ENCODE data around the gene SLC5A1. TPM values are rescaled to one million over a fixed set of nuclear protein-coding genes. Genes with fewer than 3 reads are reported as not detected.
"Not testable (repeated sequence)": the region's sequence is repeated elsewhere in the genome, so short reads cannot be mapped to it uniquely, and the experiment has no call there.

SLC5A1 gene
- total RNA-seq, 2 donors from 2014 or later, result 0.33 to 7.0 TPM

DNA sequence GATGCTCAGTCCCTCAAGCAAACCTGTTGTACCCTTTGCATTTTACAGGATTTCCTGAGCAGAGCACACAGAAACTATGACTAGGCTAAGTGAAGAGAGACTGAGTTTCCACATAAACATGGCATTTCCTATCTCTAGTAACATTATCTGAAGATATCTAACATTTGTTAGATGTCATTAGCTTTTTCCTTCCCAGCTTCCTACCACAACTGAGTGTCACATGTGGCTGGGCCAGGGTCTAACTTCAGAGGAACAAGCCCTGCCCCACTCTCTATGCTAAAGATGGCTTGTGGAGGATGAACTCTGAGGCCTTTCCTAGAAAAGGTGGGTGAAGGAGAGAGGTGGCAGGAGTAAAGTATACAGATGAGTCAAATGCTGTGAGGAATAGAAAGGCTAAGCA lies 99.5 kb downstream of the SLC5A1 start:
- H3K36me3 ChIP-seq (replicated peaks in 1 of 2; ENCODE audit: insufficient read depth in 1 of 2, low read depth in 2 of 2), result no peaks in the 10 kb centered on the region
- no peak for TF ChIP-seq POLR2A (IDR thresholded peaks at IDR 0.05)
- TF ChIP-seq CTCF (IDR thresholded peaks at IDR 0.05), result no peak
- no peaks in the 10 kb centered on the region for H3K4me1 ChIP-seq
- ATAC-seq, result no peak
- DNase-seq, result no peak
- no peak overlapping the region for H3K4me3 ChIP-seq
- H3K27ac ChIP-seq, result no peak overlapping the region
- intact Hi-C loops (cut with DNase I), result no loop called here
- H3K9me3 ChIP-seq, result no peaks in the 10 kb centered on the region
- H3K27me3 ChIP-seq, result no peaks in the 10 kb centered on the region

- Histone ChIP-seq H3K36me3 (replicated peaks in 1 of 2; ENCODE audit: insufficient read depth in 1 of 2, low read depth in 2 of 2) (no peaks in the 10 kb centered on the region), H3K27ac (no peak overlapping the region)
These were observed 101.6 kb downstream of the SLC5A1 start for GRCh38 chr22:32144496-32145274.

GRCh38 chr22:32147128-32147527 lies 104.1 kb downstream of the SLC5A1 start:
- H3K36me3 ChIP-seq (replicated peaks in 1 of 2; ENCODE audit: insufficient read depth in 1 of 2, low read depth in 2 of 2); intact Hi-C loops (cut with DNase I); H3K9me3 ChIP-seq; H3K4me1 ChIP-seq; DNase-seq; H3K27ac ChIP-seq; H3K27me3 ChIP-seq; H3K4me3 ChIP-seq; ATAC-seq: not testable (repeated sequence)
- WGBS, 2 donors, result 89 to 90% methylated on average over 8 of the region's 8 CpGs

More at GRCh38 chr22:32144496-32145274, 101.6 kb downstream of the SLC5A1 start:
- WGBS, 2 donors, result 57 to 75% methylated on average over 6 of the region's 6 CpGs
- intact Hi-C loops (cut with DNase I), result no loop called here
- DNase-seq (no peak), ATAC-seq (no peak)
- Histone ChIP-seq H3K27me3 (no peaks in the 10 kb centered on the region), H3K4me1 (no peaks in the 10 kb centered on the region), H3K9me3 (no peaks in the 10 kb centered on the region), H3K4me3 (no peak overlapping the region)
- TF ChIP-seq POLR2A (IDR thresholded peaks at IDR 0.05), result no peak
- TF ChIP-seq CTCF (IDR thresholded peaks at IDR 0.05), result no peak

GRCh38 chr22:32148372-32148771 lies 105.3 kb downstream of the SLC5A1 start:
- H3K9me3 ChIP-seq; H3K27me3 ChIP-seq; H3K36me3 ChIP-seq (replicated peaks in 1 of 2; ENCODE audit: insufficient read depth in 1 of 2, low read depth in 2 of 2); ATAC-seq; intact Hi-C loops (cut with DNase I); H3K4me3 ChIP-seq; H3K27ac ChIP-seq; DNase-seq; H3K4me1 ChIP-seq: not testable (repeated sequence)
- WGBS, 2 donors, result 78 to 87% methylated on average over 4 of the region's 4 CpGs

GRCh38 chr22:32150647-32151046 lies 107.6 kb downstream of the SLC5A1 start:
- H3K4me1 ChIP-seq; H3K27me3 ChIP-seq; H3K4me3 ChIP-seq; ATAC-seq; DNase-seq; H3K36me3 ChIP-seq (replicated peaks in 1 of 2; ENCODE audit: insufficient read depth in 1 of 2, low read depth in 2 of 2); H3K9me3 ChIP-seq; intact Hi-C loops (cut with DNase I); H3K27ac ChIP-seq: not testable (repeated sequence)
- 44 to 45% methylated on average over 7 of the region's 7 CpGs for WGBS, 2 donors

DNA sequence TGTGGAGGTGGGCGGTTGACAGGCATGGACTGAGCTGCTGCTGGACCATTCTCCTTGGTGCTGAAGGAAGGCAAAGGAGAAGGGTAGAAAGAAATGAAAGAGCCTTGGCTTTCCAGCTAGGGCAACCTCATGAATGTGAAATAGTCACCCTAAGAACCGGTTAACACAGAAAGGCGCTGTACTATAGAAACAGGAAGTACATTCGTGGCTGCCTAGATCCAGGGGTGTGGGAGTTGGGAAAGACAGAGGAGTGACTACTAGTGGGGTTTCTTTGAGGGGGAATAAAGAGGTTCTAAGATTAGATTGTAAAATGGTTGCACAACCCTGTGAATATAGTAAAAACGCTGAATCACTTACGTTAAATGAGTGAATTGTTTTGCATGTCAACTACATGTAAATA lies 108.6 kb downstream of the SLC5A1 start:
- H3K4me1 ChIP-seq; H3K36me3 ChIP-seq (replicated peaks in 1 of 2; ENCODE audit: insufficient read depth in 1 of 2, low read depth in 2 of 2); H3K4me3 ChIP-seq; DNase-seq; H3K9me3 ChIP-seq; intact Hi-C loops (cut with DNase I); H3K27me3 ChIP-seq; H3K27ac ChIP-seq; ATAC-seq: not testable (repeated sequence)
- 51 to 63% methylated on average over 6 of the region's 6 CpGs for whole genome bisulfite sequencing, 2 donors

DNA sequence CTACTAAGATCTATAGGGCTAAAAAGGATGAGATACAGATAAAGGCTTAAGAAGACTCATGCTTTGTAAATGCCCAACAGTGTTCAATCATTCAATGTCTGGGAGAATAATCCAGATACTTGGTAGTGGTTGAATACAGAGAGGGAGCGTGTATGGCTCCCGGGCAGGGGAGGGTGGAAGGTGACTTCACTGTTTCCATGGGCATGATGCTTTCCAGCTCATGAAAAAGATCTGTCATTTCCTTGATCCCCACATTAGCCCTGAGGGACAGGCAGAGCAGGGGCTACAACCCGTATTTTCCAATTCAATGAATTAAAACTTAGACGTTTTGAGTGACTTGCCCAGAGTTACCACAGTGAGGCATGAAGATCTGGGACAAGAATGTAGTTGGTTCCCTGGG lies 111.7 kb downstream of the SLC5A1 start:
- 56 to 61% methylated on average over 3 to 4 of the region's 4 CpGs for WGBS, 2 donors
- ATAC-seq; H3K4me1 ChIP-seq; DNase-seq; intact Hi-C loops (cut with DNase I); H3K36me3 ChIP-seq (replicated peaks in 1 of 2; ENCODE audit: insufficient read depth in 1 of 2, low read depth in 2 of 2); H3K27me3 ChIP-seq; H3K4me3 ChIP-seq; H3K9me3 ChIP-seq; H3K27ac ChIP-seq: not testable (repeated sequence)

- H3K27me3 ChIP-seq; ATAC-seq; H3K4me1 ChIP-seq; H3K4me3 ChIP-seq; H3K9me3 ChIP-seq; DNase-seq; intact Hi-C loops (cut with DNase I); H3K36me3 ChIP-seq (replicated peaks in 1 of 2; ENCODE audit: insufficient read depth in 1 of 2, low read depth in 2 of 2); H3K27ac ChIP-seq: not testable (repeated sequence)
- WGBS, 2 donors, result 35 to 64% methylated on average over 5 of the region's 5 CpGs
These were observed 114.6 kb downstream of the SLC5A1 start for GRCh38 chr22:32157632-32158031.
